GM06990 (cell line): Measurements from ENCODE around the gene NECTIN2.

ENCODE experiments used
- DNase-seq: peaks from one replicate; pipeline ENCODE4 v3.0.0-alpha.2; 2011; ENCODE audit not compliant: insufficient read length; ENCODE audit errors: extremely low read depth
- H3K27me3 ChIP-seq: replicated peaks from 2 replicates; pipeline ENCODE4 v1.6.0; 2011; ENCODE audit warnings: low read length; ENCODE audit not compliant: control insufficient read depth, insufficient read depth
- H3K36me3 ChIP-seq: 2 replicates; pipeline ENCODE4 v1.5.1; 2011; ENCODE audit warnings: low read length; ENCODE audit not compliant: control insufficient read depth, insufficient read depth
- H3K4me3 ChIP-seq: replicated peaks from 2 replicates; pipeline ENCODE4 v1.5.1; 2011; ENCODE audit warnings: low read depth, mild to moderate bottlenecking, control low read depth, low read length
- TF ChIP-seq, protein P1 (sequence below): IDR thresholded peaks from 2 replicates; pipeline ENCODE4 v1.5.1; 2011; ENCODE audit warnings: low read length, control low read depth, mild to moderate bottlenecking, inconsistent platforms; ENCODE audit not compliant: insufficient read depth, poor library complexity, severe bottlenecking

NECTIN2 gene

GRCh38 chr19:44903602-44904425 is 57.7 kb downstream of the NECTIN2 start:
- Histone ChIP-seq H3K36me3 (peaks cover 24% of the 10 kb centered on the region), H3K4me3 (no peak overlapping the region), H3K27me3 (no peaks in the 10 kb centered on the region; the same call in 1 of the 2 replicates)
- DNase-seq: peak; percentile 79
- TF ChIP-seq, protein P1, sequence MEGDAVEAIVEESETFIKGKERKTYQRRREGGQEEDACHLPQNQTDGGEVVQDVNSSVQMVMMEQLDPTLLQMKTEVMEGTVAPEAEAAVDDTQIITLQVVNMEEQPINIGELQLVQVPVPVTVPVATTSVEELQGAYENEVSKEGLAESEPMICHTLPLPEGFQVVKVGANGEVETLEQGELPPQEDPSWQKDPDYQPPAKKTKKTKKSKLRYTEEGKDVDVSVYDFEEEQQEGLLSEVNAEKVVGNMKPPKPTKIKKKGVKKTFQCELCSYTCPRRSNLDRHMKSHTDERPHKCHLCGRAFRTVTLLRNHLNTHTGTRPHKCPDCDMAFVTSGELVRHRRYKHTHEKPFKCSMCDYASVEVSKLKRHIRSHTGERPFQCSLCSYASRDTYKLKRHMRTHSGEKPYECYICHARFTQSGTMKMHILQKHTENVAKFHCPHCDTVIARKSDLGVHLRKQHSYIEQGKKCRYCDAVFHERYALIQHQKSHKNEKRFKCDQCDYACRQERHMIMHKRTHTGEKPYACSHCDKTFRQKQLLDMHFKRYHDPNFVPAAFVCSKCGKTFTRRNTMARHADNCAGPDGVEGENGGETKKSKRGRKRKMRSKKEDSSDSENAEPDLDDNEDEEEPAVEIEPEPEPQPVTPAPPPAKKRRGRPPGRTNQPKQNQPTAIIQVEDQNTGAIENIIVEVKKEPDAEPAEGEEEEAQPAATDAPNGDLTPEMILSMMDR: peak; percentile 98

DNA sequence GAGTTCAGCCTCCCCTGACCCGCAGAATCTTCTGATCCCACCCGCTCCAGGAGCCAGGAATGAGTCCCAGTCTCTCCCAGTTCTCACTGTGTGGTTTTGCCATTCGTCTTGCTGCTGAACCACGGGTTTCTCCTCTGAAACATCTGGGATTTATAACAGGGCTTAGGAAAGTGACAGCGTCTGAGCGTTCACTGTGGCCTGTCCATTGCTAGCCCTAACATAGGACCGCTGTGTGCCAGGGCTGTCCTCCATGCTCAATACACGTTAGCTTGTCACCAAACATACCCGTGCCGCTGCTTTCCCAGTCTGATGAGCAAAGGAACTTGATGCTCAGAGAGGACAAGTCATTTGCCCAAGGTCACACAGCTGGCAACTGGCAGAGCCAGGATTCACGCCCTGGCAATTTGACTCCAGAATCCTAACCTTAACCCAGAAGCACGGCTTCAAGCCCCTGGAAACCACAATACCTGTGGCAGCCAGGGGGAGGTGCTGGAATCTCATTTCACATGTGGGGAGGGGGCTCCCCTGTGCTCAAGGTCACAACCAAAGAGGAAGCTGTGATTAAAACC is 58.4 kb downstream of the NECTIN2 start:
- no peaks in the 10 kb centered on the region; the same call in 1 of the 2 replicates for H3K27me3 ChIP-seq
- TF ChIP-seq, protein P1: peak; percentile 29
- no peak for DNase-seq
- no peak overlapping the region for H3K4me3 ChIP-seq
- H3K36me3 ChIP-seq: peaks cover 24% of the 10 kb centered on the region

GRCh38 chr19:44905437-44906160 is 59.5 kb downstream of the NECTIN2 start, which contains the start of gene APOE:
TSS of gene APOE (plus strand) at chr19:44905796. CDS start at chr19:44906625, 829 bp downstream.
- Histone ChIP-seq H3K27me3 (no peaks in the 10 kb centered on the region; the same call in 1 of the 2 replicates), H3K36me3 (peaks cover 16% of the 10 kb centered on the region), H3K4me3 (no peak within 1 kb of the TSS)
- no peak for DNase-seq
- TF ChIP-seq, protein P1: no peak

- no peak for DNase-seq
- TF ChIP-seq, protein P1: no peak
- H3K27me3 ChIP-seq: no peaks in the 10 kb centered on the region; the same call in 1 of the 2 replicates
- peaks cover 8% of the 10 kb centered on the region for H3K36me3 ChIP-seq
- H3K4me3 ChIP-seq: no peak overlapping the region
Measured at GRCh38 chr19:44907613-44908012, 61.5 kb downstream of the NECTIN2 start.

- Histone ChIP-seq H3K36me3 (peaks cover 3% of the 10 kb centered on the region), H3K4me3 (no peak overlapping the region), H3K27me3 (no peaks in the 10 kb centered on the region; the same call in 1 of the 2 replicates)
- TF ChIP-seq, protein P1: no peak
- no peak for DNase-seq
Measured at GRCh38 chr19:44908074-44908835, 62.2 kb downstream of the NECTIN2 start.
